Measurements from ENCODE around the gene FCN1.

- no peak for TF ChIP-seq POLR2A (IDR thresholded peaks at IDR 0.05)
- TF ChIP-seq CTCF (IDR thresholded peaks at IDR 0.05), result no peak
Measured at GRCh38 chr9:134966697-134967546, 49.2 kb upstream of the FCN1 start.

Data from testis (tissue), 2 donors.